GM12873 (cell line): ENCODE results near the gene SLC2A11.
A peak's percentile ranks its signal among the peaks of the same experiment; 100 is the strongest.

Source experiments
- TF ChIP-seq, protein P1 (sequence below): IDR thresholded peaks from 2 replicates; pipeline ENCODE4 v1.5.1; 2012; ENCODE audit warnings: low read depth, mild to moderate bottlenecking, moderate library complexity, low read length, control low read depth; ENCODE audit not compliant: insufficient read depth; ENCODE audit errors: missing control alignments

Gene SLC2A11

DNA sequence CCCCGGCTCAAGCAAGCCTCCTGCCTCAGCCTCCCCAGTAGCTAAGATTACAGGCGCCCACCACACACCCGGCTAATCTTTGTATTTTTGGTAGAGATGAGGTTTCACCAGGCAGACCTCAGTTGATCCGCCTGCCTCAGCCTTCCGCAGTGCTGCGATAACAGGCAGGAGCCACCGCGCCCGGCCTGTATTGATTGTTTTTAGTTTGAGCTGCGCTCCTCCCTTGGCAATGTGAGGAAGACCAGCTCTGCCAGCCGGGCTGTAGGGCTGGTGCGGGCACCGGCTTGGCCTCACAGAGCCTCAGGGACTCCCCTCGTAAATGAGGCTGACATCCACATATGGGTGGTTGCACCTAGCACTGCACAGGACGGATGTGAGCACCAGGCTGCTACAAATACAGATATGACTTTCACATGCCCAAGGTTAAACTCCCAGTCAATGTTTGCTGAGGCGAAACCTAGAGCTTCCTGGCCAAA lies 7.5 kb upstream of the SLC2A11 start:
- TF ChIP-seq, protein P1, sequence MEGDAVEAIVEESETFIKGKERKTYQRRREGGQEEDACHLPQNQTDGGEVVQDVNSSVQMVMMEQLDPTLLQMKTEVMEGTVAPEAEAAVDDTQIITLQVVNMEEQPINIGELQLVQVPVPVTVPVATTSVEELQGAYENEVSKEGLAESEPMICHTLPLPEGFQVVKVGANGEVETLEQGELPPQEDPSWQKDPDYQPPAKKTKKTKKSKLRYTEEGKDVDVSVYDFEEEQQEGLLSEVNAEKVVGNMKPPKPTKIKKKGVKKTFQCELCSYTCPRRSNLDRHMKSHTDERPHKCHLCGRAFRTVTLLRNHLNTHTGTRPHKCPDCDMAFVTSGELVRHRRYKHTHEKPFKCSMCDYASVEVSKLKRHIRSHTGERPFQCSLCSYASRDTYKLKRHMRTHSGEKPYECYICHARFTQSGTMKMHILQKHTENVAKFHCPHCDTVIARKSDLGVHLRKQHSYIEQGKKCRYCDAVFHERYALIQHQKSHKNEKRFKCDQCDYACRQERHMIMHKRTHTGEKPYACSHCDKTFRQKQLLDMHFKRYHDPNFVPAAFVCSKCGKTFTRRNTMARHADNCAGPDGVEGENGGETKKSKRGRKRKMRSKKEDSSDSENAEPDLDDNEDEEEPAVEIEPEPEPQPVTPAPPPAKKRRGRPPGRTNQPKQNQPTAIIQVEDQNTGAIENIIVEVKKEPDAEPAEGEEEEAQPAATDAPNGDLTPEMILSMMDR: no peak

- TF ChIP-seq, protein P1: peak; percentile 31
These were observed 712 bp upstream of the SLC2A11 start for GRCh38 chr22:23856721-23857605.

GRCh38 chr22:23858484-23858815 lies 775 bp downstream of the SLC2A11 start:
- TF ChIP-seq, protein P1: no peak

GRCh38 chr22:23859201-23859600 lies 1.5 kb downstream of the SLC2A11 start:
- TF ChIP-seq, protein P1: no peak

DNA sequence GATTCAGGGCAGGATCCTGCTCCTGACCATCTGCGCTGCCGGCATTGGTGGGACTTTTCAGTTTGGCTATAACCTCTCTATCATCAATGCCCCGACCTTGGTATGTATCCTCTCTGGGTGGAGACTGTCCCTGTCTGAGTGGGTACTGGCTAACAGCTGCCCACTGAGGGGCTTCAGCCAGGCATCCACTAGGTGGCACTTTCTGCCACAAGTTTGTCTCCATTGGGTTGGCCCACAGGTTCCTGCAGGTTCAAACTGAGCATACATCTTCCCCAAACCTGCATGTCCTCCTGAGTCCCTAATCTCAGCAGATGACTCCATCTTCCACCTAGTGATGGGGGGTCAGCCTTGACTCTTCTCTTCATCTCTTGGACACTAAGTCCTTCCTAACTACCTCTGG lies 4.4 kb downstream of the SLC2A11 start:
- TF ChIP-seq, protein P1: peak; percentile 83

- TF ChIP-seq, protein P1: no peak
These were observed 10.9 kb downstream of the SLC2A11 start for GRCh38 chr22:23868580-23868979.

- TF ChIP-seq, protein P1: no peak
These were observed 17.2 kb downstream of the SLC2A11 start for GRCh38 chr22:23874871-23875270.
